HG03066 (cell line): ENCODE measurements around the gene PPP2R1B.

Experiments used
- ATAC-seq: cut with Tn5 transposase; IDR thresholded peaks from one replicate; pipeline ENCODE4 v1.9.1; 2021; ENCODE audit warnings: low read depth; ENCODE audit not compliant: unreplicated experiment

The PPP2R1B gene

DNA sequence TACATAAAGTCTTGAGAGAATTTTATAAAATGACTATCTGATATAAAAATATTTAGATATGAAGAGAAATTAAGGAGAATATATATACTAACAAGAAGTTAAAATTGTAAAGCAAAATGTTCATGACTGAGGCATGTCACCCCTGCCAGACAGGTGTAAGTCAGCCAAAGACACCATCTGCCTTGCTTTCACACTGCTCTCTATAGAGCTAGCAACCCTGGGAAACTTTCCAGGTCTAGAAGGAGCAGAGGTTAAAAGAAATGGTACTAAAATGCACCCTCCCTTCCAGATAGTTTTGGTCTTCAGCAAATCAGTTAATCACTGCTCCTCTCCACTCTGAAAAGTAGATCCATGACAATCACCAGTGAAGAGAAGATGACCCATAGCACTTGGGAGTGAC is 16.5 kb downstream of the PPP2R1B start:
- ATAC-seq: no peak

DNA sequence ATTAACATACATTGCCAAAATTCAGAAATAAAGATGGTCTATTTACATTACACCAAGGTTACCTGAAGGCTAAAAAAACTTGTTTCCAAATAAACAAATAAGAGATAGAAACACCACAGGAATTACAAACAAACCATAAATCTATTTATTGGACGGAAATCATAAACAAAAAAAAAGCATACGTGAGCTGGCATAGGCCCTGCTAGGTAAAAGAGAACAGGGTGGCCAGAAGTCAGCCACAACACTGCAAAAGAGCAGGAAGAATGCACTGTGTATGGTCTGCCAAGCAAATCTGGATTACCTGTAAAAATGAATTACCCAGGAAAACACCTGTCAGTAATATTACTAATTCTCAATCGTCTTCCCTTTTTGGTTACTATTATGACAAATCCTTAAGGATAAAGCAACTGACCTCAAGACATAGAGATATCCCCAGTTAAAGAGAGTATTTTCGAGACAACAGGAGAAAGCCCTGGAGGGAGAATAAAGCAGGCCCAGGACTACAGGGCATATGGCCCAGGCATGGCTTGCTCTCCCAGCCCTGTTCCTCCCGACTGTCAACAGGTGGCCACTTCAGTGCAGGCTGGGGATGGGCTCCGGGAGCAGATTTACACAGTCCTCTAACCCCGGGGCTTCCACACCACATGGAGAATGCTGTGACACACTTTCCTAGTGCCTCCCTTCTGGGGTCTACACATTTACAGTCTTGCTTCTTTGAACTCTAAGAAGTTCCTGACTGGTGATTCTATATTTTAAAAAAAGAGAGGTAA is 18.0 kb downstream of the PPP2R1B start:
- no peak for ATAC-seq

DNA sequence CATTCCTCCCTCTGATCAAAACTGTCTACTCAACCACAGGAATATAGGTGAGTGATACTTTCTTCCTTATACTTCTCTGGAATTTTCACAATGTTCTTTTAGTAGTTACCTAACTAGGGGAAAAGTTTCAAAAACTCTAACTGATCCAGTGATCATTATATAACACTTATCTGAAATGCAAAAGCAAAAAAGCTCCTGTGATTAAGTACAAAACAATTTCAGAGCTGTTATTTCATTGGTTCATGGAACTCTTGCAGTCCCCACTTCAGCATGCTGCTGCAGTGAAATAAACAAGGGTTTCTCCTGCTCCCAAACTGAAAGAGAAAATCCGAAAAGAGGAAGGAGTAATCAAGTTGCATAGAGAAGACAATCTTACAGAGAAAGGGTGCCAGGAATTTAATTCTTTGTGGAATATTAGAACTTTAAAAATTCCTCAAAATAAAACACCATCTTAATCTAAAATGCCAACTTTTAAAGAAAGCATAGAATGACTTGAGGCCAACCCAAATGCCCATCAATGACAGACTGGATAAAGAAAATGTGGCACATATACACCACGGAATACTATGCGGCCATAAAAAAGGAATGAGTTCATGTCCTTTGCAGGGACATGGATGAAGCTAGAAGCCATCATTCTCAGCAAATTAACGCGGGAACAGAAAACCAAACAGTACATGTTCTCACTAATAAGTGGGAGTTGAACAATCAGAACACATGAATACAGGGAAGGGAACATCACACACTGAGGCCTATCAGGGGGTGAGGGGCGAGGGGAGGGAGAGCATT is 20.3 kb downstream of the PPP2R1B start:
- no peak for ATAC-seq

DNA sequence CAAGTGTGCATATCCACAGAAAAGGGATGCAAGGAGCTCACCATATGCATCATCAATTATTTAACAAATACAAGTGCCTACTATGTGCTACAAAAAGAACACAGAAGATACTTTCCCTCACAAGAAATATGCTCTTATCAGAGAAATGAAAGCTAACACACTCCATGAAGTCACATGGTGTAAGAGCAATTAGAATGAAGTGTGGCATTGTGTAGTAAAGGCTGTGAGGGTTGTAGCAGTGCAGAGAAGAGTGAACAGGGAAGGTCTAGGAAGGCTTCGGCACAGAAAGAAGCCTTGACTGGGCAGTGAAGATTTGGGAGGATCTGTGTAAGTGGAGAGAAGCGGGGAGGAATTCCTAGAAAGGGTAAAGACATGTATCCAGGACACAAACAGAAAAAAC is 22.5 kb downstream of the PPP2R1B start:
- no peak for ATAC-seq

DNA sequence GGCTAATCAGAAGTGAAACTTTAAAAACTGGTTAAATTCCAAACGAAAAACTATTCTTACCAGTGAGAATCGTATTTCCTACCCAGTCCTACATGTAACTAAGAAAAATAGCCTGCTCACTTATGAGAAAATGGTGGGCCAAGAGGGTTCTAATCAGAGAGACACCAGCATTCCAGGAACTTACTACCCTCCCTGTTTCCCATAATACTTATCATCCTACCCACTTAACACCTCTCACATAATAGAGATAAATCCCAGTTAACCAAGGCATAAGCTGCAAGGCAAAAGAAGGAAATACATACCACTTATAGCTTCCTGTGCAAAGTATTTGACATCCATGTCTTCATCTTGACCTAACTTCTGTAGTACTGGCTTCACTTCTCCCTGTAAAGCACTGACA is 24.4 kb downstream of the PPP2R1B start:
- no peak for ATAC-seq

DNA sequence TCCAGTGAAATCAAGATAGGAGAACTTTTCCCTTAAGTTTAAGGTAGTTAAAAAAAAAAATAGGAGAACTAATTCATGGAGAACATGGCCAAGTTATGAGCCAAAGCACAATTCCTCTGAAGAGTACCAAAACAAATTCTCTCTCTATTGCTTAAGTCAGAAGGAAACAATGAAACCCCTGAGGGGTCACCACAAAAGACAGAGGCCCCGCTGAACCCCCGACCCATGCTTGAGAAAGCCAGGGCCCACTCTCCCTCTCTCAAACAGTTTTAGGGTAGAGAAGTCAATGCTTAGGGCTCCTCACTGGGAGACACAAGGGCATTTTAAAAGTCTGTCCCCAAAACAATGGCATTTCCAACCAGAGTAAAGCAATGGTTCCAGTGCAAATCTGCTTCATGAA is 26.9 kb downstream of the PPP2R1B start:
- no peak for ATAC-seq

DNA sequence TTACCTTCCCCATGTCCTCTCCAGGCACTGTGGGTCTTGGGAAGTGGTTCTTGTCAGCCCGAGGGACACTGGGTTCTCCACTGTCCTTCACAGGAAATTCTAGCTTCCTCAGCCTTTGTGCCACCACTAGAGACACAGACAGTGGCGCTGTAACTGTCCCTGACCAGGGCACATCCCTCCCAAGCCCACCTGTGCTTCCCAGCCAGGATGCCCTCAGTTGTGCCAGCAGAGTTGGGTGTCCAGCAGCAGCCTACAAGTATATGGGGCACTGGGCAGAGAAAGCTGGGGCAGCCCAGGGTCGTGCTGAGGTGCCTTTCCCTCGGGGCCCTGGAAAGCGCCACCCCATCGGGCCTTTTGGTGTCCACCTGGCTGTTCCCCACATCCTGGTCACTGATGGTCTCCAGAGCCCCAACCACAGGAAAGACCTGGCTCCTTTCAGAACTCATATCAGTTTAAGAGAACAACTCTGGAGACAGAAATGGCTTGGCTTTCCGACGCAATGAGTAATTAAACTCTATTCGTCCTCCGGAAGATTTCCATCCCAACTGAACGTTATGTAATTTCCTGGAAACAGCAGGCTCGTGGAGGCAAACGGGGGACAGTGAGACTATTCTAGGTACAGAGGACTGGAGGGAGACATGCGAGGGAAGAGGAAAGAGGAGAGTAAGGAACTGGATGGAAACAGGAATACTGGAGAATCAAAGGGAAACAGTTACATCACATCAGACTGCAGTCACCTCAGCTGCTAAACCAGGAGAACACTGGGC is 28.6 kb downstream of the PPP2R1B start:
- ATAC-seq: no peak

DNA sequence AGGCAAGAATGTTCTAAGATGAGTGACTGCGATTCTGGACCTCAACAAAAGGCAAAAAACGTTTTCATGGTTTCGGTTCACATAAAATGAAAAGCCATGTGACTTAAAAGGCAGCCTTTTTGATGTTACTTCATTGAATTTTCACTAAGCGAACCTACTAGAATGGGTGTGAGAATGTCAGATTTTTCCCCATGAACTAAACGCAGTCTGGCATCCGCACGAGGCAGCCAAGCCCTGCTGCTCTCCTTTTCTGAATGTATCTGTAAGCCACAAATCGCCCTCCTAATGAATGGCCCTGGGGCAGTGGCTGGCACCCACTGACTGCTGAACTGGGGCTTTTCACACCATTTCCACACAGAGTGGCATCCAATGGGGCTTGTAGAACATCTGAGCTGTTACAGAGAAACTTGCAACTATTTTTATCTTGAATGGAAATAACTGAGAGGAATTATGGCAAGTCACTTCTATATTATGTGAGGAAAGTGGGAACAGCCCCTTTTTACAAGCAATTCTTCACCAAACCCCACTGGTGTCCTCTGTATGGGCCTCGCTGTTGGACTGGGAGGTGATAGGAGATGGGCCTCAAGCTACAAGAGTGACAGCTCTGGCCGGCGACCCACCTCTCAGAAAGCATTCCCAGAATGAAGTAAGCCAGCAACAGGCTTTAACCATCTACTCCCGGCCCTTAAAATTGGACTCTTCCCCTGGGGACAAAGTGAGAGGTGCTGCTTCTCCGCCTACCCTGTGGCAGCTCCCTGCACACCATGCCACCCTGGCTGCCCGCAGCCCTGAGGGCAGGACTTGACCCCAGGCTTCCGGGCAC is 29.4 kb downstream of the PPP2R1B start:
- ATAC-seq: no peak

DNA sequence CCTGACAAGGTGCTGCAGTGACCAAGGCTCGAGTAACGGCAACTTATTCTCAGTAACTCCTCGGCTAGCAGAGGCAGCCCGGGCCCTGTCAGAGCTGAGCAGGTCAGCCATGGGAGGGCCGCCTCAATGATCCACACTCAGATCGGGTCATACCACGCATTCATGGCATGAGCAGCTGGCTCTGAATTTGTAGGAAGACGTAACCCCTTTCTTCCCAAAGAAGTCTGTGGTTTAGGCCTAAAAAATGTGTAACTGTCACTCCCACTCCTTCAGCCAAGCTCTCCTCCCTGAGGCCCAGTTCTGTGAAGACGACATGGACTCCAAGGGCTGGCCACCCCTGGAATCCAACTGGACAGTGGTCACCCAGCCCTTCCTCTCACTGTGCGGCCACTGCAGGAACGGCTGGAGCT is 30.0 kb downstream of the PPP2R1B start:
- no peak for ATAC-seq

DNA sequence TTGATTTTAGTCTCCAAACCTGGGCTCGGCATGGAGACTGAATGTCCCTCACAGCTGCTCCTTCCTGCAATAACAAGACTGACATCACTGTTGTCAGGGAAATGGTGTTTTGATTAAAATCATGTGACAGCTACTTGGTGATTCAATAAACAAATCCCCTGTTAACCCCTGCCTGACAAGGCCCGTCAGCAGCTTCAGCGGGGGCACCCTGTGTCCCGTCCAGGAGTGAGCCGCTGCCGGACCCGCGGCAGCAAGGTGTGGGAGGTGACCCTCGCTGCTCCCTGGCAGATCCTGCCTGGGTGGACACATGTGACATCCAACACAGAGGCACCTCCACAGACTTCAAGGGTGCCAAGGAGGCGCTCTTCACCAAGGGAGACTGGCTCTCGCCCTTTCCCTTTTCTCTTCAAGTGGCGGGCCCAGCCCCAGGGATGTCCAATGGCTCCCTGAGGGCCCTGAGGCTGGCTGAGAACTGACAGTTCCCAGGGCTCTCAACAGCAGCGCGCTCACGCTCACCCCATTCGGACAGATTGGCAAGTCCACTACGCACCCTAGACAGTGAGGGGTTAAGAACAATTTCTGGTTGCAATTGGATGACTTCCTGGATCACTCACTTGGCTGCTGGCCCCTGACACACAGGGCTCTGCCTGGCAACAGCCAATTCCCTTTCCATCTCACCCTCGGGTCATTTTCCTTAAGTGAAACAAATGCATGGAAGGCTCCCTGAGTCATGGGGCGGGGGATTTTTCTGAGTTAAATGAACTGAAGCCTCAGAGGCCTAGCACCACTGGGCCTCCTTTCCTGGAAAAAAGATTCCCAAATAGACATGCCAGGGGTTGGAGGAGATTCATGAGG is 30.7 kb downstream of the PPP2R1B start:
- ATAC-seq: no peak

DNA sequence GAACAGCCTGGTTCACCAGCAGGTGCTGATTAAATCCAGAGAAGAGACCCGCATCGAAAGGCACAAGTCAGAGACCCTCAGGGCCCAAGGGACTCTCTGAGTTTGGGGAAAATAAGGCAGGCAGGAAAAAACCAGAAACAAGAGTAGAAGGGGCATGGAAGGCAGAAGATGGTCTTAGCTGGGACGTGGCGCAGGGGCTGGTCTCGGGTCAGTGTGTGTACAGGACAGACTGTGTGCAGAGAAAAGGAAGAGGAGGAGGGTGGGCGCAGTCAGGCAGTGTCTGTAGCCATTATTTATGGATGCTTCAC is 31.3 kb downstream of the PPP2R1B start:
- ATAC-seq: no peak

DNA sequence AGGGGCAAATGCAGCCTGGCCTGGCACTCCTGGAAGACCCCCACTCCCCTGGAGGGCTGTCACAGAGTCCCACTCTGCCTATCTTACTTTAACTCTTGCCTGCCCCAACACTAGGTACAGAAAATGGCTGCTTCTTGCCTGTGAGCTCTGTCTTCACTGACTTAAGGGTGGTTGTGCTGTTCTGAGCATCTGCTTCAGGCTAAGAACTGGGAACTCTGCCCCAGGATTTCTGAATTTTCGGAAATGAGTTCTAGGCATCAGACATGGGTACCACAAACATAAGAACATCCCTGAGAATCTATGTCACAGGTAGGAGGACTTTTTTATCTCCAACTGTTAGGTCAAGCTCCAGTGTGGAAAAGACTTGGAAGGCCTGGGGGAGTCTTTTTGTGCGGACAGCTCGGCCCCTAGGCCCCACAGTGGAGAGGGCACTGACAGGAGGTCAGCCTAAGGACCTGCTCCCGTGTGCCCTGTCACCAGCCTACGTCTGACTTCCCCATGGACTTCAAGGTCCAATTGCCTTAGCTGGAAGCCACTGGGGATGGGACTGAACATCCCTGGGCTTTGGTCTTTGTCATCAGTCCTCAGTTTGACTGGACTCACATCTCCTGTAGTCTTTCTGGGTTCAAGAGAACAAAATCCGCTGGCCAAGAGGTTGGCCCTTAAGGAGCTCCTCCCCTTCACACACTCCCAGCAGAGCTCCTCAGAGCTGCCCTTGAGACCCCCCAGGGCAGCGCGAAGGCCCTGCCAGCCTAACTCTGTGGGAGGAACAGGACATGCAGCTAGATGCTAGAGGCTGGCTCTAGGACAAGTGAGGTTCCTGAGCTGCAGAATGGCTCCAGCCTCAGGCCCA is 31.9 kb downstream of the PPP2R1B start:
- no peak for ATAC-seq

DNA sequence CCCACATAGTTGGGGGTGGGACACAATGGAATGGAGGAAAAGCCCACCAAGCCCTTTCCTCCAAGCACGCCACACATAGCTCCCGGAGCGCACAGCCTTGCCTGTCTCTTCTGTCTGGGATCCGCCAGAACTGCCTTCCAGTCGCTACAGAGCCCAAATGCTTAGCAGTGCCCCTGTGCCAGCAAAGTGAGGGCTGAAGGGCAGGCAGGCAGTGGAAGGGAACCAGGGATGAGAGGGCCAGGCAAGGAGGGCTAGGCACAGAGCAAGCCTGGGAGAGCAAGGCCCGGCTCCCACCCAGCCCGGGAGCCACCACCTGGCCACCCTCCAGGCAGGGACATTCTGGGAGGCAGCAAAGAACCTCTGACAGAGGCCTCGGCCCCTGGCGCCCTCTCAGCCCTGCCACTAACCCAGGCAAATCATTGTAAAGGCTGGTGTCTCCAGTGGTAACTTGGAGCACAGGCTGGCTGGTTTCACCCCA is 32.5 kb downstream of the PPP2R1B start:
- ATAC-seq: no peak

DNA sequence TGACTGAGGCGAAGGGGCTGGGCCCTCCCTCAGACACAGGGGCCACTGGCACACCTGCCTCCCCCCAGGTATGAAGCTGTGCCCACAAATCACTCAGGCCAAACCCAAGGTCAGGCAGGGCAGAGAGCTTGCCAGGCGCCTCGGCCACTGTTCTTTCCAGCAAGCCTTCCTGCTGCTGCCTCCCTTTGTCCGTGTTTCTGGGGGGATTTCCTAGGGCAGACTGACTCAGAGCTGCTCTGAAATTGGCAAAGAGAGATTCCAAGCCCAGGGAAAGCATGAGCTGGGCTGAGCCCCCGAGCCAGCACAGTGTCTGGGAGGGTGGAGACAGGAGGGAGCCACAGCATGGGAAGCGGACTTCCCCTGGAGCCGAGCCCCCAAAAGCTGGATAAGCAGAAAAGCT is 33.2 kb downstream of the PPP2R1B start:
- no peak for ATAC-seq

DNA sequence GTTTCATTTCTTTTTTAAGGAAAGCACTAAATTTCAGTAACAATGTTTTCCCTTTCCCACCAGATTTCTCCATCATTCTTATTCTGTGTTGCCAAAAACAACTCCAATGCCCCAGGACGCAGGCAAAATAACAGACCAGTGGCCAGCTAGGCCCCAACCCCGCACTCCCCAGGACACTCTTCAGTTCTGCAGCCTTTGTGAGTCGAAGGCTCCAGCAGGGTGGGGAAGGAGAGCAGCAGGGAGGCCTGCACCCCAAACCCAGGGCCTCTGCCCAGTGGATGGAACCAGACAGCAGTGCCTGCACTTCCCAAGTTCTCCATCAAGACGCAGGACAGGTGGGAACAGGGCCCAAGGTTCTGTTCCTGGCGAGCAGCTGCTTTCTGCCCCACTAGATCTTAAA is 34.4 kb downstream of the PPP2R1B start:
- no peak for ATAC-seq

DNA sequence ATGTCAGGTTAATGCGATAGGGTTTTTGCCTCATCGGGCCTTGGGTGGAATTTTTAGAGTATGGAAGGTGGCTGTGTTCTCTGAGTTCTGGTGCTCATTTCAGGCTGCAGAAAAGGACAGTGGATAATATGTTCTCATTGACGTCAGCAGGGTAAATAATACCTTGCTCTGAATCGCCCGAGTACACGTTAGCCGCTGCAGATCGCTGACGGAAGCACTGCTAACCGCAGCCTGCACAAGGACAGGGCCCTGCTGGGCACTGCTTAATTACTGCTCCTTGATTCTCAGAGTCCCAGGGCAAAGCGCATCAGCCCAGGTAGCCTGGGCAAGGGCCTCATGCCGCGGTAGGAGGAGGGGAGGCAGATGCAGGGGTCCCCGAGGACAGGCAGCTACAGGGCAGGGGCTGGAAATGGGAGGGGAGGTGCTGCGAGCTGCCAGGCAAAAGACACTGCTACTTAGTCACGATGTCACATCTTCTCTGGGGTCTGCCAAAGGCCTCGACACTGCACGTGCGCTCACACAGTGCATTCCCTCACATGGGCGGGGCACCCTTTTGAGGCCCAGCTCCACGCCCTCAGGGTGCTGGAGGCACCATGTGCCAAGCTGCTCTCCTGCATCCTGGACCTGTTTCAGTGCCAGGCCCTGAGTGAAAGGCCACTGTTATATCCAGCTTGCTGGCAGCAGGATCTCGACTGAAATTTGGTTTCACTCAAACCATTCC is 35.2 kb downstream of the PPP2R1B start:
- ATAC-seq: no peak

DNA sequence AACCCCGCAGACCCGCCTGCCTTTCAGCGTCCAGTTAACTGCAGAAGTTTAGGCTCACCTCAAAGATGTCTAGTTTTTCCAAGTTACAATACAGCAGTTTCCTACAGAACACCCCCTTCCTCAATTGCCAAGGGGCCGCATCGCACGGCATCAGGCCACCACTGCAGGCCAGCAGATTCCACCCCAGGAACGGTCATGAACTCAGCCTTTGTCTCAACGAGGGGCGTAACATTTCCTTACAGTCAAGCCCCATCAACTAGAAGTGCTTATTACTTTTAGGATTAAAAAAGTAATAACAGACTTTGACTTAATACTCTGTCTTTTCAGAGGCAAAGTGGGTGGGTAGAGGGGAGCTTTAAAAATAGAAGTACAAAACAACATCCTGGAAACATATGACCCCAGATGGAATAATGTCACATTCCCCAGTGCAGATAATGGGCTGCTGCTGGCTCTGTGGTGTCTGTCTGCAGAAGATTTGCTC is 36.3 kb downstream of the PPP2R1B start:
- ATAC-seq: no peak
